Neural progenitor cell (in vitro differentiated cells): Measurements from ENCODE around the gene INHBB. TPM values are rescaled to one million over a fixed set of nuclear protein-coding genes. Genes with fewer than 3 reads are reported as not detected.

Experiments used
- DNase-seq: peaks from one replicate; pipeline ENCODE4 v3.0.0-alpha.2; 2016; ENCODE audit warnings: low spot score
- H2AFZ ChIP-seq: fragments of 200-600 bp; sonication (generic); replicated peaks from 2 replicates; pipeline ENCODE4 v1.6.1; 2016; ENCODE audit warnings: antibody characterized with exemption
- H3F3A ChIP-seq: fragments of 200-600 bp; sonication (generic); 2 replicates; pipeline ENCODE4 v1.6.1; 2016; ENCODE audit warnings: antibody characterized with exemption, low read depth
- H3K27ac ChIP-seq: fragments of 200-600 bp; sonication (generic); 2 replicates; pipeline ENCODE4 v1.5.1; 2016; ENCODE audit warnings: mild to moderate bottlenecking
- H3K27me3 ChIP-seq: fragments of 200-600 bp; sonication (generic); 2 replicates; pipeline ENCODE4 v1.6.1; 2016; ENCODE audit warnings: mild to moderate bottlenecking, moderate library complexity
- H3K36me3 ChIP-seq: fragments of 200-600 bp; sonication (generic); 2 replicates; pipeline ENCODE4 v1.5.1; 2016
- H3K4me1 ChIP-seq: fragments of 200-600 bp; sonication (generic); 2 replicates; pipeline ENCODE4 v1.6.1; 2016; ENCODE audit warnings: mixed run types
- H3K4me2 ChIP-seq: fragments of 200-600 bp; sonication (generic); 2 replicates; pipeline ENCODE4 v1.6.1; 2016
- H3K4me3 ChIP-seq: fragments of 200-600 bp; sonication (generic); 2 replicates; pipeline ENCODE4 v1.5.1; 2016
- H3K79me2 ChIP-seq: fragments of 200-600 bp; sonication (generic); 2 replicates; pipeline ENCODE4 v1.6.1; 2016; ENCODE audit warnings: low read depth
- H3K9ac ChIP-seq: fragments of 200-600 bp; sonication (generic); 2 replicates; pipeline ENCODE4 v1.6.1; 2016
- H3K9me3 ChIP-seq: fragments of 200-600 bp; sonication (generic); 2 replicates; pipeline ENCODE4 v1.5.1; 2016; ENCODE audit warnings: low read depth
- H4K20me1 ChIP-seq: fragments of 200-600 bp; sonication (generic); 2 replicates; pipeline ENCODE4 v1.6.1; 2016; ENCODE audit warnings: low read depth
- H3K27ac Mint-ChIP-seq: 3 replicates; pipeline ENCODE4 v1.8.0; 2021; ENCODE audit warnings: mixed read lengths
- H3K27me3 Mint-ChIP-seq: 2 replicates; pipeline ENCODE4 v1.8.0; 2022; ENCODE audit warnings: low read depth, mild to moderate bottlenecking, inconsistent platforms, moderate library complexity, mixed read lengths; ENCODE audit not compliant: insufficient read depth
- H3K36me3 Mint-ChIP-seq: 3 replicates; pipeline ENCODE4 v1.8.0; 2021; ENCODE audit warnings: mixed read lengths
- H3K4me1 Mint-ChIP-seq: 3 replicates; pipeline ENCODE4 v1.8.0; 2021; ENCODE audit warnings: mixed read lengths
- H3K4me3 Mint-ChIP-seq: 3 replicates; pipeline ENCODE4 v1.8.0; 2021; ENCODE audit warnings: mild to moderate bottlenecking, moderate library complexity, mixed read lengths
- H3K9me3 Mint-ChIP-seq: 3 replicates; pipeline ENCODE4 v1.8.0; 2020; ENCODE audit warnings: mixed read lengths
- CTCF ChIP-seq: fragments of 200-600 bp; sonication (generic); IDR thresholded peaks from 2 replicates; pipeline ENCODE4 v1.5.1; 2017; ENCODE audit warnings: antibody characterized with exemption, mild to moderate bottlenecking
- EZH2 ChIP-seq: fragments of 200-600 bp; sonication (generic); IDR thresholded peaks from 2 replicates; pipeline ENCODE4 v1.6.1; 2017; ENCODE audit warnings: antibody characterized with exemption, mild to moderate bottlenecking, moderate library complexity
- EZH2phosphoT487 ChIP-seq: fragments of 200-600 bp; sonication (generic); IDR thresholded peaks from 2 replicates; pipeline ENCODE4 v1.6.1; 2017; ENCODE audit warnings: antibody characterized with exemption
- total RNA-seq: library from RNA; depleted of rRNA; stranded (reverse); fragments of >200 nt; gene quantifications from 2 replicates; pipeline ENCODE4 v1.2.3, GENCODE V29; 2015; ENCODE audit warnings: low replicate concordance

The INHBB gene
- total RNA-seq, 1 donor from 2014 or later: not detected

DNA sequence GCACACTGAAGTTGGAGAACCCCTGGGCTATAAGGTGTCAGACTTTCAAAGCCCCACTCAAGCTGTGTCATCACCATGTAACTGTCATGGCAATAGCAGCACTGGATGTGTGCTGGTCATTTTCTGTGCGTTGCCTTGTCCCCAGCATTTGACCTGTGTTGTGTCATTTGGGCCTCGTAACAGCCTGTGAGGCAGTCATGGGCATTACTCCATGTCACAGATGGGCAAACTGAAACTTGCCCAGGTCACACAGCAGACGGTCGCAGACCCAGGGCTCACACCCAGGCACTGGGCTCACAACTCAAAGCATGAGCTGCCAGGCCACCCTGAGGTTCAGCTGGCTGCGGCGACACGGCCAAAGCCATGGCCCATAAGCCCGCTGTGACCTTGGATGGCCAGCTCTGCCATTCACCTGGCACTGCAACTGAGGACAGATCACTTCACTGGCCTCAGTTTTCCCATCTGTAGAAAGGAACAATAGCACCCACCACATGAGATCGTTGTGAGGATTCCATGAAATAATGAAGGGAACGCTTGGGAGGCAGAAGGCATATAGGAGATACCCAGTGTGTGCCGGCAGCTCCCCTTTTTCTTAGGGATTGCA lies 36.7 kb downstream of the INHBB start:
- H3K4me1 Mint-ChIP-seq: peaks cover 18% of the 10 kb centered on the region
- no peaks in the 10 kb centered on the region for H3K27me3 ChIP-seq
- no peak overlapping the region for H3K27ac ChIP-seq
- H3K9me3 Mint-ChIP-seq: no peaks in the 10 kb centered on the region
- H3K9me3 ChIP-seq: no peaks in the 10 kb centered on the region
- no peaks in the 10 kb centered on the region for H3F3A ChIP-seq
- H3K36me3 ChIP-seq: no peaks in the 10 kb centered on the region
- H3K4me3 Mint-ChIP-seq: peak overlapping the region; percentile 38
- H3K4me2 ChIP-seq: no peak overlapping the region
- peaks cover 25% of the 10 kb centered on the region for H3K27me3 Mint-ChIP-seq
- H2AFZ ChIP-seq: no peak overlapping the region
- no peaks in the 10 kb centered on the region for H3K36me3 Mint-ChIP-seq
- H3K4me1 ChIP-seq: no peaks in the 10 kb centered on the region
- H3K27ac Mint-ChIP-seq: no peak overlapping the region
- no peak overlapping the region for H3K4me3 ChIP-seq
- H4K20me1 ChIP-seq: no peaks in the 10 kb centered on the region
- no peak for DNase-seq
- H3K79me2 ChIP-seq: no peaks in the 10 kb centered on the region
- TF ChIP-seq CTCF: no peak
- TF ChIP-seq EZH2: no peak
- TF ChIP-seq EZH2phosphoT487: no peak
- no peak overlapping the region for H3K9ac ChIP-seq

DNA sequence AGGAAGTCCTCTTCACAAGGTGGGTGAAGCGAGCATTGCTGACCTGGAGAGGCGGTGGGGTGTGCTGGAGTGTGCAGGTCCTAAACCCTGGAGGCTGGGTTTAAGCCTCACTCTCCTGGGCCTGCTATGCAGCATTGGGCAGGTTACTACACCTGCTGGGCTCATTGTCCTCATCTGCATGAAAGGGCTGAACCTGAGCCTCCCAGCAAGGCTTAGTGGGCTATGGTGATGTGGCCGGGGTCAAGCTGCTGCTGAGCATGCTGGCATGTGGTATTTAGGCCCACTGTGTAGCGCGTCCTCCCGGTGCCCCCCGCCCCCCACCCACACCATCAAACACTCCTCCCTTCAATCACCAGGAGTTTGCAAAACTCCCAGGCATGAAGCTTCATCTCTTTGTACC lies 37.3 kb downstream of the INHBB start:
- TF ChIP-seq CTCF: no peak
- TF ChIP-seq EZH2: no peak
- no peak for TF ChIP-seq EZH2phosphoT487
- no peak overlapping the region for H3K27ac Mint-ChIP-seq
- peaks cover 17% of the 10 kb centered on the region for H3K4me1 Mint-ChIP-seq
- Histone ChIP-seq H3K79me2 (no peaks in the 10 kb centered on the region), H3K27me3 (no peaks in the 10 kb centered on the region), H3K9me3 (no peaks in the 10 kb centered on the region), H3K27ac (no peak overlapping the region), H3K9ac (no peak overlapping the region), H3K36me3 (no peaks in the 10 kb centered on the region), H3K4me3 (no peak overlapping the region), H3K4me2 (no peak overlapping the region), H2AFZ (no peak overlapping the region), H3F3A (no peaks in the 10 kb centered on the region), H3K4me1 (no peaks in the 10 kb centered on the region), H4K20me1 (no peaks in the 10 kb centered on the region)
- peaks cover 22% of the 10 kb centered on the region for H3K27me3 Mint-ChIP-seq
- H3K36me3 Mint-ChIP-seq: no peaks in the 10 kb centered on the region
- no peaks in the 10 kb centered on the region for H3K9me3 Mint-ChIP-seq
- no peak for DNase-seq
- H3K4me3 Mint-ChIP-seq: no peak overlapping the region

DNA sequence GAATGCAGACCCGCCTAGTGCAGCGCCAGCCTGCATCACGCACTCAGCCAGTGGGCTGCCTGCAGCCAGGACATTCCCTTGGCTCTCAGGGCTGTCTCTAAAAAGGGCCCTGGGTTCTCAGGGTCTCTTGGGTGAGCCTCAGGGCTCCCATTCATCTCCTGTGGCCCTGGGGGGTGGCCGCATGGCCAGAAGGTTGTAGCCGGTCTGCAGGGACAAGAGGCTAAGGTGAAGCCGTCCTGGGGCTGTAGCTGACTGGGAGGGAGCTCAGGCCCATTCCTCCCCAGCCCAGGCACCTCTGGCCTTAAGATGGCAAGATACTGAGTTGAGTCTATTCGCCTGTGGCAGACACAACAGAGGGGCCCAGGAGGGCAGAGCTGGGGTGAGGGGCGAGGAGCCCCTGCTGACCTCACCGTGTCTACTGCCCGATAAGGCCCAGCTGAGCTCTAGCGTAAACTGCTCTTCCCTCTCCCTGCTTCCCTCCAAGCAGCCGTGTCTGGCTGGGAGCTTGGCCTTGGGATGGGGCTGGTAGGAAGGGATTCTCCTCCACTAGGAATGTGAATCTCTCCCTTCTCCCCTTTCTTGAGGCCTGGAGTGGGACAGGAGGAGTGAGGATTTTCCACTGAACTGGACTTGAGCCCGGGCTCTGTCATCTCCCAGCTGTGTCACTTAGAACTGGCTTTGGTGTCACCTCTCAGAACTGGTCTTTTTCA lies 37.9 kb downstream of the INHBB start:
- Histone ChIP-seq H3K4me2 (no peak overlapping the region), H3K9me3 (no peaks in the 10 kb centered on the region), H3K27ac (no peak overlapping the region), H3K79me2 (no peaks in the 10 kb centered on the region), H3K4me1 (no peaks in the 10 kb centered on the region), H2AFZ (no peak overlapping the region), H3K9ac (no peak overlapping the region), H3K27me3 (no peaks in the 10 kb centered on the region), H4K20me1 (no peaks in the 10 kb centered on the region), H3K4me3 (no peak overlapping the region), H3F3A (no peaks in the 10 kb centered on the region), H3K36me3 (no peaks in the 10 kb centered on the region)
- Mint-ChIP-seq H3K4me1 (peaks cover 17% of the 10 kb centered on the region), H3K4me3 (no peak overlapping the region), H3K36me3 (no peaks in the 10 kb centered on the region), H3K9me3 (no peaks in the 10 kb centered on the region), H3K27ac (no peak overlapping the region), H3K27me3 (peaks cover 19% of the 10 kb centered on the region)
- TF ChIP-seq EZH2phosphoT487: no peak
- no peak for TF ChIP-seq EZH2
- TF ChIP-seq CTCF: no peak
- DNase-seq: no peak
